HS-5 (cell line): ENCODE measurements around the gene ZNF529.

ENCODE experiments used
- DNase-seq: peaks from one replicate; pipeline ENCODE4 v3.0.0-alpha.2; 2012; ENCODE audit warnings: low read depth

Gene ZNF529

GRCh38 chr19:36508325-36508724 is 64.8 kb downstream of the ZNF529 start:
- no peak for DNase-seq

- no peak for DNase-seq
Measured at GRCh38 chr19:36501973-36502372, 71.1 kb downstream of the ZNF529 start.

- no peak for DNase-seq
Measured at GRCh38 chr19:36497001-36497400, 76.1 kb downstream of the ZNF529 start.
